HCT116 (cell line): ENCODE measurements around the gene BTBD9. TPM values are rescaled to one million over a fixed set of nuclear protein-coding genes. Genes with fewer than 3 reads are reported as not detected.

Experiments used
- ATAC-seq: fragments of 200-7000 bp; cut with Tn5 transposase; 2 replicates; pipeline ENCODE4 v1.9.1; 2020; ENCODE audit warnings: mild to moderate bottlenecking, moderate library complexity
- BruUV-seq: library from RNA; stranded (reverse); fragments of 400-500 nt; replicated peaks from 2 replicates; lab custom pipeline; 2021; lab: Mats Ljungman, UMichigan
- CTCF ChIA-PET: fragments of 300-600 bp; sonication (Branson Sonifier 250); formaldehyde crosslinking; loops from one replicate; lab custom pipeline; 2021; ENCODE audit warnings: antibody characterized with exemption; lab: Charles Lee
- POLR2A ChIA-PET: fragments of 300-600, 350-600 bp; sonication (Branson Sonifier 250); formaldehyde crosslinking; loops from one replicate; lab custom pipeline; 2021; ENCODE audit warnings: antibody characterized with exemption; lab: Charles Lee
- RAD21 ChIA-PET, 2 experiments: fragments of 300-600 bp; sonication (Branson Sonifier 250); formaldehyde crosslinking; loops; one replicate each; lab custom pipeline; 2023; ENCODE audit warnings: low total read pairs in 2 of 2; ENCODE audit not compliant: uncharacterized antibody in 2 of 2, unreplicated experiment in 2 of 2, low non-redundant PET in 1 of 2; lab: Charles Lee
- DNase-seq: peaks from one replicate; pipeline ENCODE4 v3.0.0-alpha.2; 2010; ENCODE audit warnings: low read depth, low spot score
- H2AFZ ChIP-seq: fragments of 200-600 bp; shearing (Covaris generic), sonication (generic); 2 replicates; pipeline ENCODE4 v1.6.1; 2017; ENCODE audit warnings: low read depth, mixed run types, mixed read lengths, antibody characterized with exemption, low read length; ENCODE audit not compliant: poor library complexity, severe bottlenecking
- H3K27ac ChIP-seq: 2 replicates; pipeline ENCODE4 v1.5.1; 2012; ENCODE audit warnings: low read depth, low read length
- H3K27me3 ChIP-seq: fragments of 200-600 bp; sonication (generic); 2 replicates; pipeline ENCODE4 v1.6.1; 2016; ENCODE audit warnings: mixed run types, low read length, mixed read lengths; ENCODE audit not compliant: insufficient read depth
- H3K36me3 ChIP-seq, 2 experiments: fragments of 200-500 bp in 1 of 2; fragments of 200-600 bp in 1 of 2; sonication (Bioruptor generic) in 1 of 2; sonication (generic) in 1 of 2; 2 replicates each; pipeline versions ENCODE4 v1.5.1 to v1.6.1; 2014 to 2016; ENCODE audit warnings: low read length in 2 of 2, inconsistent platforms in 1 of 2, mixed read lengths in 1 of 2, mixed run types in 1 of 2; ENCODE audit not compliant: insufficient read depth in 2 of 2, control insufficient read depth in 1 of 2
- H3K4me1 ChIP-seq, 2 experiments: fragments of 200-600 bp in 1 of 2; sonication (generic) in 1 of 2; 2 replicates each; pipeline versions ENCODE4 v1.5.1 to v1.6.1; 2012 to 2017; ENCODE audit warnings: low read length in 2 of 2, inconsistent platforms in 1 of 2, mild to moderate bottlenecking in 1 of 2, mixed read lengths in 1 of 2, mixed run types in 1 of 2, moderate library complexity in 1 of 2; ENCODE audit not compliant: insufficient read depth in 2 of 2, control insufficient read depth in 1 of 2
- H3K4me2 ChIP-seq: fragments of 200-600 bp; sonication (generic); 2 replicates; pipeline ENCODE4 v1.6.1; 2017; ENCODE audit warnings: mixed run types, low read length, mixed read lengths
- H3K4me3 ChIP-seq, 2 experiments: fragments of 200-600 bp in 1 of 2; sonication (generic) in 1 of 2; replicated peaks in 1 of 2; 2 replicates each; pipeline ENCODE4 v1.5.1; 2011 to 2016; ENCODE audit warnings: low read length in 2 of 2, control low read depth in 1 of 2, low read depth in 1 of 2, mild to moderate bottlenecking in 1 of 2, mixed read lengths in 1 of 2, mixed run types in 1 of 2
- H3K79me2 ChIP-seq: fragments of 200-600 bp; sonication (generic); 2 replicates; pipeline ENCODE4 v1.6.1; 2017; ENCODE audit warnings: mild to moderate bottlenecking, mixed run types, low read length, moderate library complexity, mixed read lengths; ENCODE audit not compliant: insufficient read depth
- H3K9ac ChIP-seq: fragments of 200-600 bp; sonication (generic); 2 replicates; pipeline ENCODE4 v1.6.1; 2016; ENCODE audit warnings: low read length, mixed read lengths
- H3K9me2 ChIP-seq: fragments of 200-600 bp; sonication (generic), shearing (Covaris generic); 2 replicates; pipeline ENCODE4 v1.6.1; 2017; ENCODE audit warnings: mixed run types, mild to moderate bottlenecking, moderate library complexity; ENCODE audit not compliant: insufficient read depth
- H3K9me3 ChIP-seq, 2 experiments: fragments of 200-500 bp in 1 of 2; fragments of 200-600 bp in 1 of 2; sonication (Bioruptor generic) in 1 of 2; sonication (generic) in 1 of 2; 2 replicates each; pipeline ENCODE4 v1.6.1; 2014 to 2017; ENCODE audit warnings: low read length in 2 of 2, mixed read lengths in 2 of 2, inconsistent platforms in 1 of 2, low read depth in 1 of 2, mild to moderate bottlenecking in 1 of 2, mixed run types in 1 of 2, moderate library complexity in 1 of 2; ENCODE audit not compliant: control insufficient read depth in 1 of 2, insufficient read depth in 1 of 2
- H4K20me1 ChIP-seq: fragments of 200-600 bp; sonication (generic), shearing (Covaris generic); 2 replicates; pipeline ENCODE4 v1.6.1; 2017; ENCODE audit warnings: mixed run types, mild to moderate bottlenecking, moderate library complexity; ENCODE audit not compliant: insufficient read depth
- ATF3 ChIP-seq: IDR thresholded peaks from 2 replicates; pipeline ENCODE4 v1.6.1; 2012
- CBX3 ChIP-seq: IDR thresholded peaks from 2 replicates; pipeline ENCODE4 v1.6.1; 2012; ENCODE audit warnings: low read depth
- CEBPB ChIP-seq: IDR thresholded peaks from 2 replicates; pipeline ENCODE4 v1.6.1; 2012; ENCODE audit warnings: low read depth
- CTCF ChIP-seq, 3 experiments: fragments of 200-600 bp in 1 of 3; sonication (generic) in 1 of 3; IDR thresholded peaks in 2 of 3; conservative IDR thresholded peaks in 1 of 3; 2 replicates each; pipeline ENCODE4 v1.5.1; 2012 to 2017; ENCODE audit warnings: low read depth in 2 of 3, low read length in 2 of 3, antibody characterized with exemption in 1 of 3, borderline replicate concordance in 1 of 3, control low read depth in 1 of 3, mild to moderate bottlenecking in 1 of 3, mixed read lengths in 1 of 3, mixed run types in 1 of 3, moderate library complexity in 1 of 3; ENCODE audit not compliant: insufficient read depth in 1 of 3
- EGR1 ChIP-seq: IDR thresholded peaks from 2 replicates; pipeline ENCODE4 v1.6.1; 2012; ENCODE audit warnings: low read depth
- ELF1 ChIP-seq: IDR thresholded peaks from 2 replicates; pipeline ENCODE4 v1.6.1; 2012; ENCODE audit warnings: low read depth, borderline replicate concordance
- EZH2phosphoT487 ChIP-seq: fragments of 200-600 bp; IDR thresholded peaks from 2 replicates; pipeline ENCODE4 v1.6.1; 2018; ENCODE audit warnings: antibody characterized with exemption, borderline replicate concordance
- FOSL1 ChIP-seq: IDR thresholded peaks from 2 replicates; pipeline ENCODE4 v1.6.1; 2012; ENCODE audit warnings: low read depth
- JUND ChIP-seq: IDR thresholded peaks from 2 replicates; pipeline ENCODE4 v1.6.1; 2012
- POLR2AphosphoS5 ChIP-seq: IDR thresholded peaks from 2 replicates; pipeline ENCODE4 v1.6.1; 2011; ENCODE audit warnings: mild to moderate bottlenecking, low read depth, low read length, moderate library complexity
- RAD21 ChIP-seq: IDR thresholded peaks from 2 replicates; pipeline ENCODE4 v1.6.1; 2012; ENCODE audit warnings: low read depth, mild to moderate bottlenecking
- SIN3A ChIP-seq: IDR thresholded peaks from 2 replicates; pipeline ENCODE4 v1.6.1; 2012; ENCODE audit warnings: low read depth
- SP1 ChIP-seq: IDR thresholded peaks from 2 replicates; pipeline ENCODE4 v1.6.1; 2012; ENCODE audit warnings: low read depth
- SRF ChIP-seq: IDR thresholded peaks from 2 replicates; pipeline ENCODE4 v1.6.1; 2012; ENCODE audit warnings: low read depth
- TCF7L2 ChIP-seq: IDR thresholded peaks from 2 replicates; pipeline ENCODE4 v1.7.0; 2011; ENCODE audit warnings: borderline replicate concordance, inconsistent platforms; ENCODE audit not compliant: insufficient read depth, insufficient read length; ENCODE audit errors: extremely low read depth
- YY1 ChIP-seq: IDR thresholded peaks from 2 replicates; pipeline ENCODE4 v1.6.1; 2011; ENCODE audit warnings: low read length, low read depth, moderate library complexity, mild to moderate bottlenecking; ENCODE audit not compliant: insufficient replicate concordance; ENCODE audit errors: extremely low read depth
- ZFX ChIP-seq: fragments of 450-650 bp; IDR thresholded peaks from 2 replicates; pipeline ENCODE4 v1.6.1; 2017
- intact Hi-C: fragments of 100-400 bp; cut with micrococcal nuclease; formaldehyde crosslinking; loops from 2 replicates; pipeline ENCODE4 v1.10.0; 2022
- total RNA-seq: library from RNA; stranded (reverse); gene quantifications from one replicate; pipeline ENCODE4 v1.2.1, GENCODE V29; 2021; ENCODE audit not compliant: unreplicated experiment
- TF ChIP-seq, protein P1 (sequence below): IDR thresholded peaks from 2 replicates; pipeline ENCODE4 v1.6.1; 2012; ENCODE audit warnings: low read depth
- TF ChIP-seq, protein P2 (sequence below): IDR thresholded peaks from 2 replicates; pipeline ENCODE4 v1.6.1; 2011; ENCODE audit warnings: mild to moderate bottlenecking, low read length, moderate library complexity; ENCODE audit not compliant: insufficient replicate concordance; ENCODE audit errors: extremely low read depth
- TF ChIP-seq, protein P3 (sequence below): IDR thresholded peaks from 2 replicates; pipeline ENCODE4 v1.6.1; 2012

The BTBD9 gene
- total RNA-seq, 1 experiment from 2014 or later, result 10.9 TPM

DNA sequence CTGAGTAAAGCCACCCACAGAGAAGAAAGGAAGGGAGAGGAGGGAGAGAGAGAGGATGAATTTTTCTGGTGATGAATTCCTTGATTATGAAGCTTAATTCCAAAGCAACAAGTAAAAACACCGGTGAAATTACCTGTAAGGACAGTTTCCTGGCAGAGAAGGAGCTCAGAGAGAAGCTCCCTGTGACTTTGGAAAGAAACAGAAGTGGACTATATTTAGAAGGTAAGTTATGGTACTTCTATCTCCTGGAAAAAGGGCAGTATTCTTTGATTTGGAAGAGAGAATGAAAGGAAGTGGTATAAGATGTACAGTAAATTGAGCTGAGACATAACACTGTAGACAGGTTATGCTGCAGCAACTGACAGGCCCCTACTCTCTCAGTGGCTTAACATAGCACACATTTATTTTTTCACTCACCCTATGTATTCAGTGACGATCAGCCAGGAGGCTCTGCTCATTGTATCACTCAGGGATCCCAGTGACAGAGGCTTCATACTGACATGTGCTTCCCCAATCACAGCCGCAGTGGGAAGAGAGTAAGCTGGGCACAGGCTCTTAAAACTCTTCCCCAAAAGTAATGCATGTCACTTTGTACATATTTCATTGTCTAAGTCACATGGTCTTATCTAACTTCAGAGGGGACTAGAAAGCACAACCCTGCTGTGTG, 349.5 kb downstream of the BTBD9 start:
- H2AFZ ChIP-seq, result no peak overlapping the region
- intact Hi-C loops, result no loop called here
- TF ChIP-seq POLR2AphosphoS5 (no peak), JUND (no peak), TCF7L2 (no peak), ELF1 (no peak), FOSL1 (no peak), CEBPB (no peak), ATF3 (no peak), CBX3 (no peak), RAD21 (no peak), CTCF (IDR thresholded peaks at IDR 0.05 in 2 of 3, conservative IDR thresholded peaks at IDR 0.05 in 1 of 3; ENCODE audit: borderline replicate concordance in 1 of 3, insufficient read depth in 1 of 3, low read depth in 2 of 3, low read length in 2 of 3) (no peak), SRF (no peak), EGR1 (no peak), ZFX (no peak), SP1 (no peak), YY1 (no peak), EZH2phosphoT487 (no peak), SIN3A (no peak)
- TF ChIP-seq, protein P1, sequence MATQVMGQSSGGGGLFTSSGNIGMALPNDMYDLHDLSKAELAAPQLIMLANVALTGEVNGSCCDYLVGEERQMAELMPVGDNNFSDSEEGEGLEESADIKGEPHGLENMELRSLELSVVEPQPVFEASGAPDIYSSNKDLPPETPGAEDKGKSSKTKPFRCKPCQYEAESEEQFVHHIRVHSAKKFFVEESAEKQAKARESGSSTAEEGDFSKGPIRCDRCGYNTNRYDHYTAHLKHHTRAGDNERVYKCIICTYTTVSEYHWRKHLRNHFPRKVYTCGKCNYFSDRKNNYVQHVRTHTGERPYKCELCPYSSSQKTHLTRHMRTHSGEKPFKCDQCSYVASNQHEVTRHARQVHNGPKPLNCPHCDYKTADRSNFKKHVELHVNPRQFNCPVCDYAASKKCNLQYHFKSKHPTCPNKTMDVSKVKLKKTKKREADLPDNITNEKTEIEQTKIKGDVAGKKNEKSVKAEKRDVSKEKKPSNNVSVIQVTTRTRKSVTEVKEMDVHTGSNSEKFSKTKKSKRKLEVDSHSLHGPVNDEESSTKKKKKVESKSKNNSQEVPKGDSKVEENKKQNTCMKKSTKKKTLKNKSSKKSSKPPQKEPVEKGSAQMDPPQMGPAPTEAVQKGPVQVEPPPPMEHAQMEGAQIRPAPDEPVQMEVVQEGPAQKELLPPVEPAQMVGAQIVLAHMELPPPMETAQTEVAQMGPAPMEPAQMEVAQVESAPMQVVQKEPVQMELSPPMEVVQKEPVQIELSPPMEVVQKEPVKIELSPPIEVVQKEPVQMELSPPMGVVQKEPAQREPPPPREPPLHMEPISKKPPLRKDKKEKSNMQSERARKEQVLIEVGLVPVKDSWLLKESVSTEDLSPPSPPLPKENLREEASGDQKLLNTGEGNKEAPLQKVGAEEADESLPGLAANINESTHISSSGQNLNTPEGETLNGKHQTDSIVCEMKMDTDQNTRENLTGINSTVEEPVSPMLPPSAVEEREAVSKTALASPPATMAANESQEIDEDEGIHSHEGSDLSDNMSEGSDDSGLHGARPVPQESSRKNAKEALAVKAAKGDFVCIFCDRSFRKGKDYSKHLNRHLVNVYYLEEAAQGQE, result no peak
- TF ChIP-seq, protein P2, sequence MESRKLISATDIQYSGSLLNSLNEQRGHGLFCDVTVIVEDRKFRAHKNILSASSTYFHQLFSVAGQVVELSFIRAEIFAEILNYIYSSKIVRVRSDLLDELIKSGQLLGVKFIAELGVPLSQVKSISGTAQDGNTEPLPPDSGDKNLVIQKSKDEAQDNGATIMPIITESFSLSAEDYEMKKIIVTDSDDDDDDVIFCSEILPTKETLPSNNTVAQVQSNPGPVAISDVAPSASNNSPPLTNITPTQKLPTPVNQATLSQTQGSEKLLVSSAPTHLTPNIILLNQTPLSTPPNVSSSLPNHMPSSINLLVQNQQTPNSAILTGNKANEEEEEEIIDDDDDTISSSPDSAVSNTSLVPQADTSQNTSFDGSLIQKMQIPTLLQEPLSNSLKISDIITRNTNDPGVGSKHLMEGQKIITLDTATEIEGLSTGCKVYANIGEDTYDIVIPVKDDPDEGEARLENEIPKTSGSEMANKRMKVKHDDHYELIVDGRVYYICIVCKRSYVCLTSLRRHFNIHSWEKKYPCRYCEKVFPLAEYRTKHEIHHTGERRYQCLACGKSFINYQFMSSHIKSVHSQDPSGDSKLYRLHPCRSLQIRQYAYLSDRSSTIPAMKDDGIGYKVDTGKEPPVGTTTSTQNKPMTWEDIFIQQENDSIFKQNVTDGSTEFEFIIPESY, result no peak
- TF ChIP-seq, protein P3, sequence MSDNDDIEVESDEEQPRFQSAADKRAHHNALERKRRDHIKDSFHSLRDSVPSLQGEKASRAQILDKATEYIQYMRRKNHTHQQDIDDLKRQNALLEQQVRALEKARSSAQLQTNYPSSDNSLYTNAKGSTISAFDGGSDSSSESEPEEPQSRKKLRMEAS, result no peak
- TF ChIP-seq, all 23 proteins: peak for 0
- no peak for ATAC-seq
- no peak for DNase-seq
- H3K27me3 ChIP-seq, result no peaks in the 10 kb centered on the region
- no peak overlapping the region for H3K4me2 ChIP-seq
- no peaks in the 10 kb centered on the region for H3K9me3 ChIP-seq
- H3K79me2 ChIP-seq, result no peaks in the 10 kb centered on the region
- H3K36me3 ChIP-seq, result no peaks in the 10 kb centered on the region
- no peak overlapping the region for H3K4me3 ChIP-seq
- H3K27ac ChIP-seq, result no peak overlapping the region
- no peak overlapping the region for H3K9ac ChIP-seq
- peaks cover 0 to under 1% of the 10 kb centered on the region in 2 experiments; a peak in 2 of 4 replicates for H3K4me1 ChIP-seq
- CTCF ChIA-PET, result no interaction called here
- RAD21 ChIA-PET, result no interaction called here
- POLR2A ChIA-PET, result no interaction called here
- no TSS peak for BruUV-seq
- no peaks in the 10 kb centered on the region for H3K9me2 ChIP-seq
- no peaks in the 10 kb centered on the region for H4K20me1 ChIP-seq
